GM21825 (cell line): ENCODE measurements around the gene COLEC11.
"Not testable (repeated sequence)": the region's sequence is repeated elsewhere in the genome, so short reads cannot be mapped to it uniquely, and the experiment has no call there.

Experiments
- ATAC-seq: cut with Tn5 transposase; IDR thresholded peaks from one replicate; pipeline ENCODE4 v1.9.1; 2021; ENCODE audit warnings: mild to moderate bottlenecking, moderate library complexity; ENCODE audit not compliant: unreplicated experiment

Gene COLEC11

GRCh38 chr2:3619661-3620060, 24.7 kb downstream of the COLEC11 start:
- not testable (repeated sequence) for ATAC-seq

- ATAC-seq: no peak
Observed at GRCh38 chr2:3620834-3621233, 25.9 kb downstream of the COLEC11 start.

GRCh38 chr2:3622967-3623366, 28.1 kb downstream of the COLEC11 start:
- ATAC-seq: no peak

DNA sequence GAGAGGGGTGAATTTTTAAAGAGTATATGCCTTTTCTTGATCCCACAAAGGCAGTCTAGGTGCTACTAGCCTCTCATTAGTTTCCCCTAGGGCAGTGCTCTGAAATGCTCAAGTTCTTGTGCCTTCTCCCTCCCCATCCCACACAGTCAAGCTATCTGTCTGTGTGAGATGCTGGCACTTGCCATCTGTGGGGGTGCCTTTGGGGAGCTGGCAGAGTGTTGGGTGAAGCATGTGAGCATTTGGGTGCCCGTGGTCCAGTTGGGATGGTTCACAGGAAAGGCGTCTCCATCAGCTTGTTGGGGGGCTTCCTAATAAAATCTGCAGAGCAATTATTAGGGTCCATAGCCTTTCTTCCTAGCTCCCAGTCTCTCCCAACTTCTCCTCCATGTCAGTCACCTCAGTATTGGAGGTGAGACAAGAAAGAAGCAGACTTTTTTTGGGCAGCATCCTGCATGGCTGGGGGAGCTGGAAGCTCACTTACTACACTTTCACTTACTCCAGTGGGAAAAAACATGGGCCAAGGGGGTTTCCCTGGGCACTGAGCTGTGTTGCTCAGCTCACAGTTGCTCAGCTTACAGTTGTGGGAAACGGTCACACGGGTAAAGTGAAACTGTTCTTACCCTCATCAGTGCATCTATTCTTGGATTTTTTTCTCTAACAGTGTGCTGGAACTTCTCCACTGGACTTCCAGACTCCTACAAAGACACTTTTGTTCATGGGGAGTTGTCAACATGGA, 29.3 kb downstream of the COLEC11 start:
- peak; percentile 80 for ATAC-seq

- no peak for ATAC-seq
Observed at GRCh38 chr2:3625186-3625585, 30.3 kb downstream of the COLEC11 start.

DNA sequence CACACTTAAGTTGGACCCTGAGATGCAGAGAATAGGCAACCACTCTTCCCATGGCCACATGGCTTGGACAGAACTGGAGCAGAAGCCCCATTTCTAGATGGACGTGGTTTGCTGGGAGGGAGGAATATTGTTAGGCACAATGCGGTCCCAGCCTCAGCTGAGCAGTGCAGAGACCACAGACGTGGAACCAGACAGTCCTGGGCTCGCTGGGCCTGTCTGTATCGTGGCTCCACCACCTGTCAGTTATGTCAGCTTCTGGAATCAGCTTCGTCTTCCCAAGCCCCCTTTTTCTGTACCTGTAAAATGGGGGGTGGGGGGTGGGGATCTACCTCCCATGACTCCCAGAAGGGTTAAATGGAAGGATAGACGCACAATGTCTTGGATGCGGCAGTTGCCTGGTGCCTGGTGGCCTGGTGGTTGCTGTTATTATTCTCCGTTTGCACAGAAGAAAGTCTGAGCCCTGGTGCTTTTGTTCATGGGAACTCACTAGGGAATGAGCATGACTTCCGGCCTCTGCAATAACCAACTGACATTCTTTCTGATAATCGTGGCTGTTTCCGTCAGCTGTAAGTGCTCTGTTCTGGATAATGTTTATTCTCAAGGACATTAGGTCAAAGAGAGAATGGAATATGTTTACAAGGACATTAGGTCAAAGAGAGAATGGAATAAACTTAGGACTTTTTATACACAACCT, 31.4 kb downstream of the COLEC11 start:
- ATAC-seq: no peak

DNA sequence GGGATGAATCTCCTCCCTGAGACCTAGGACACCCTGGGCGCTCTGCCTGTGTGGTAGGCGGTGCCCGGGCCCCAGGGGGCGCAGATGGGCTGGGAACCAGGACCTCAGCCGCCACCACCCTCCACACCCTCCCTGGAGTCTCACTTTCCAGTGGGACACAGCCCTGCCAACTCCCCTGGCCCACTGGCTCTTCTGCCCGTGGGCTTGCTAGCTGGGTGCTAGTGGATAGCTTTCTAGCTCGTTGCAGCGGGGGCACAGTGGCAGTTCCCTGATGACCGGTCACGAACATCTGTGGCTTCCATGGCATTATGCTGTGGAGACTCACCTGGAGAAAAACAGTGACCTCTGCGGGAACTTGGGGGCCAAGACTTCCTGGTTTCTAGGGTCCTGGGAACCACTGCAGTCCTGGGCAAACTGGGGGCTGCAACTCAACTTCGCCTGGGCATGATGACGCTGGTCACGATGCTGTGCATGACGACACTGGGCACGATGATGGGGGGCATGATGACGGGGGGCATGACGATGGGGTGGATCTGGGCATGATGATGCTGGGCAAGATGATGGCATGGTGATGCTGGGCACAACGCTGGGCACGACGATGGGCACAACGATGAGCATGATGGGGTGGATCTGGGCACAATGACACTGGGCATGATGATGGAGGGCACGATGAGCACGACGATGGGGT, 32.0 kb downstream of the COLEC11 start:
- no peak for ATAC-seq

DNA sequence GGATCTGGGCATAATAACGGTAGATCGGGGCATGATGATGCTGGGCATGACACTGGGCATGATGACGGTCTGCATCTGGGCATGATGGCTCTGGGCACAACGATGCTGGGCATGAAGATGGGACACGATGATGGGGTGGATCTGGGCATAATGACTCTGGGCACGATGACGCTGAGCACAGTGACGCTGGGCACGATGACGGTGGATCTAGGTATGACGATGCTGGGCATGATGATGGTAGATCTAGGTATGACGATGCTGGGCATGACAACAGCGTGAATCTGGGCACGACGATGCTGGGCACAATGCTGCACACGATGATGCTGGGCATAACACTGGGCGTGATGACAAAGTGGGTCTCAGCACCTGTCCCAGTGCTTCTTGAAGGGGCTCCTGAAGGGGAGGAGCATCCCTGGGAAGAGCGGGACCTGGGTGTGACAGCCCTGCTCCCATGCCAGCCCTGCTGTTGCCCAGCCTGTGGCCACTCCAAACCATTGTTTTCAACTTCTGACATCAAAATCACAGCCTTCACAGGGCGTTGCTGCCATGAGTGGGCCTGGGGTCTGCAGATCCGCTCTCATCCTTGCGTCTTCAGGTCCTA, 32.7 kb downstream of the COLEC11 start:
- no peak for ATAC-seq

DNA sequence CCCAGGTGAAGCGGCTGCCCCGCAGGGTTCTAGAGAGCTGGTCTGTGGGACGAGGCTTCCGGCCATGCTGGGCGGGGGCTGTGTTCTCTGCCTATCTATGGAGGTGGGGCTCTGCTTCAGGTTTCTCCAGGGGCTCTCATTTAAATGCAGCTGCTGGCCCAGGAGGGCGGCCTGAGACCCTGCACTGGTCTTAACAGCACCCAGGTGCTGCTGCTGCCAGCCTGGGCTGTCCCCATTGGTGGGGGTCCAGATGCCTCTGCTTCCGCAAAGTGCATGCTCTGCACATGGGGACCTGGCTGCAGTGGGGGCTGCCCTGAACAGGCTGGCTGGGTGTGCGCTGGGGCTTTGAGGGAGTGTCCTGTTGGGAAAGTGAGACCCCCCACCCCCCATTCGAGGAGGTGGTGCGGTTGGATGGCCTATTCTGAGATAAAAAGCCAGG, 33.3 kb downstream of the COLEC11 start:
- ATAC-seq: no peak

- ATAC-seq: no peak
Observed at GRCh38 chr2:3628800-3629199, 33.9 kb downstream of the COLEC11 start.

DNA sequence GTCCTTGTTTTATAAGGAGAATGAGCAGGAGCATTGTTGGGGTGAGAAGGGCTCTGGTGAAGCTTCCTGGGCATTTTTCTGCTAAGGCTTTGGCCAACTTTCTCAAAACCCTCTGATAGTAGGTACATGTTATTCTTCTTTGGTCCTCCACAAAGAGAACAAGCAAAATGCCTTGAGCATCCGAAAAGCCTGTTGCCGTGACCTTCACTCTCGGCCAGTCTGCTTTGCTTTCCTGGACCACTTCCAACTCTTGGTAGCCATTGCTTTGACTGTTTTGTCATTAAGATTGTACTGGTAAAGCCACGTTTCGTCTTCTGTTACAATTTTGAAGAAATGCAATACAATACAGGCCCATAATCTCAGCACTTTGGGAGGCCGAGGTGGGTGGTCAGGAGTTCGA, 35.7 kb downstream of the COLEC11 start:
- no peak for ATAC-seq

GRCh38 chr2:3631161-3631850, 36.4 kb downstream of the COLEC11 start:
- ATAC-seq: no peak

DNA sequence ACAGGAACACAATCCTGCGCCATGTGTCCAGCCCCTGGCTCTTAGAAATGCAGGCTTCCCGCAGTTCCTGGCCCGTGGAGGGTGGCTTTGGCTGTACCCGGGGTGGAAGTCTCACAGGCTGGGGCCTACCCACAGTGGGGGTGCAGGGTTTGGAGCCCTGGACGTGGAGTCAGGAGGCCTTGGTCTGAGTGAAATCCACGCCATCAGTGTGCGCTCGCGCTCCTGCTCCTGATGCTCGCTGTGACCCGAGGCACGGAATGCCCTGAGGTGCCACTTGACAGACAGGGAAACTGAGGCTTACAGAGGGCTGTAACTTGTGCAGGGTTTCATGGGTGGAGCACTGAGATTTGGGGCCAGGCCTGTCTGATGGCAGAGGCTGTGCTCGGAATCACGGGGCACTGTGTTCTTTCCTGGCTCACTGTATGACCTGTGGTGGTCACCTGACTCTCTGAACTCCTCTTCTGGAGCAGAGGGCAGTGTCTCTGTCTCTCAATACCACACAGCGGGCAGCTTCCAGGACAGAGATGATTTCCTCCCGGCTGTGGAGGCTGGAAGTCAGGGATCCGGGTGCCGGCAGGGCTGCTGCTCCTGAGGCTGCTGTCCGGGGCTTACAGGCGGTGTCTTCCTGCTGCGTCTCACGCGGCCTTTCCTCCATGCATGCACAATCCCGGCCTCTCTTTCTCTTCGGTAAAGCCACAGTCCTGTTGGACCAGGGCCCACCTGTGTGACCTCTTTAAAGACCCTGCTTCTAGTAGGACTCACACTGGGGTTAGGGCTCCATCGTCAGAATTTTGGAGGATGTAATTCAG, 37.1 kb downstream of the COLEC11 start:
- ATAC-seq: no peak

DNA sequence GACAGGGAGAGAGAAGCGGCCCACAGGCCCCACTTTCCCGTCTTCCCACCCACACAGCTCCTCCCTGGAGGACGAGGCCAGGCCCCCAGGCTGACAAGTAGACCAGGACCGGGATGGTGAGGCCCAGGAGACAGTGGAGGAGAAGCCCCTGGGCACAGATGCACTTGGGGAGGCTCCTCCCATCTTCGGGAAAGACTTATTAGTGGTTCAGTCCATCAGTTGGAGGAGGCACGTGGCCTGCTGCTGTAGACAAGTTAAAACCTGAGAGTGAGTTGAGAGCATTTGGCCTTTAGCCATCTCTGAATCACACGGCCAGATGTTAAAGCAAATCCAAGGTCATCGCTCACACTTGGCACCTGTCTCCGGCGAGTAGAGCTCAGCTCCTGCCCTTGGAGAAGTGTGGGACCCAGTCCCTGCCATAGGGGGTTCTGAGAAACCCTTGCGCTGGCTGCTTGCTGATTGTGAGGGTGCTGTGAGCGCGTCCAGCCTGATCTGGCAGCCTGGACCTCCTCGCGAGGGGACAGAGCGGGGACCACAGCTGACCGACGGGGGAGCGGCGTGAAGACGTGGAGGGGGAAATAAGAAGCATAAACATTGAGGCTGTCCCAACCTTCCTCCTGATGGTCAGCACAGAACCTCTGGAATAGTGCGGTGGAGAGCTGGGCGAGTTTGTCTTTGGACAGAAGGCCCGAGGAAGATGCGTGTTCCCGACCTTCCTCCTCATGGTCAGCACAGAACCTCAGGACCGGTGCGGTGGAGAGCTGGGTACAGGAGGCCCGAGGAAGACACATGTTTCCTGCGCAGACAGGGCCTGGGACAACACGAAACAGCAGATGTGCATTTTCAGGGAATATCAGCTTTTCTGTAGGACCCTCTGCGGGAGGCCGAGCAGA, 38.4 kb downstream of the COLEC11 start:
- ATAC-seq: no peak

DNA sequence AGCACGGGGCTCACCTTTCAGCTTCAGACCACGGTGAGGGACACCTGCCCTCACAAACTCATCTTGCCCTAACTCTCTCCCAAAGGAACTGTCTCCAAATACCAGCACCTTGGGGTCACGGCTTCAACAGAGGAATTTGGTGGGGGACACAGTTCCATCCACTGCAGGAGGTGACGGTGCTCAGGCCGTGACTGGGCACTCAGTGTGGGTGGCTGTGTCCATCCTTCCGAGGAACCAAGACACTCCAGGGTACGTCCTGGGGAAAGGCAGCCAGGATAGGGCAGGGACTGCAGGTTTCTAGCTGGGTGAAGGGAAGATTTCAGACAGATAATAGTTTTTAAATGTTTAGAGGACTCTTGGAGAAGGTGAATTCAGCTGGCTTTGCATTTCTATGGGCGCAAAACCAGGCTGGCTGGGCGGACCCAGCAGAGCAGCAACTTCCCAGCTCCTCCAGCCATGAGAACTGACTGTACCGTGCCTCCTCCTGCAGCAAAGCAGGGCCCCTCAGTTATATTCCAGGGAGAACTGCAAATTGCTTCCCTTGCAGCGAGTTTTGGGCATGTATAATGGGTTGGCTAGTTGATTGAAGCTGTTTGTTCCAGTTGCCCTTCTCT, 39.2 kb downstream of the COLEC11 start:
- ATAC-seq: no peak

GRCh38 chr2:3634596-3635121, 39.7 kb downstream of the COLEC11 start:
- no peak for ATAC-seq

DNA sequence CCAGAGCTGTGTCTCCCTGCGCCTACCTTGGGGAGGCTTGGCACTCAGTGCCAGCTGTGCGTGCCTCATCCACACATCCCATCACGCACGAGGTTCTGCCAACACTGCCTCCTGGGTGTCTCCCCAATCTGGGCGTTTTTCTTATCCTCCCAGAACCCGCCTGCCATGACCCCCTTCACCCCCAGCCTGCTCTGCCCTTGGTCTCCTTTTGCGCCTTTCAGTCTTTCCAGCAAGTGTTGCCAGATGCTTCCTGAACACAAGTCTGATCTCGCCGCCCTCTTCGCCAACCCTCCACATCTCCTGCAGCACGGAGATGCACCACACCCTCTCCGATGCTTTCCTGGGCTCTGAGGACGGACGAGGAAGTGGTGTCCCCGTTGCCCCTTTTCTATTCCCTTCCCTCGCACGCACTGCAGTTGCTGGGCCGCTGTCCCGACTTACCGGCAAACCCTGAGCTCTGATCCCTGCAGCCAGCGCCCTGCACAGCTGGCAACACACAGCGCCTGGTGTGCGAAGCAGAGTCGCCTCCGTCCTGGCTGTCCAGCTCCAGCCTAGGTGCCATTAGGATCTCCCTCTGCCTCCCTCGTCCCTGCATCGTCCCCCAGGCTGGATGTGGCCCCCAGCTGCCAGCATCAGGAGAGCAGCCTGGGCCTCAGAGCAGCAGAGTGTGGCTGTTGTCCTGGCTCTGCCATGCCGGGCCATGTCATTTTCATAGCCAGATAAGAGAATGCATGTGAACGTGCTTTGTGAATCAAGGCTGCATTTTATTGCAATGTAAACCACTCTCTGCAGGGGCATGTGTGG, 40.5 kb downstream of the COLEC11 start:
- ATAC-seq: no peak

DNA sequence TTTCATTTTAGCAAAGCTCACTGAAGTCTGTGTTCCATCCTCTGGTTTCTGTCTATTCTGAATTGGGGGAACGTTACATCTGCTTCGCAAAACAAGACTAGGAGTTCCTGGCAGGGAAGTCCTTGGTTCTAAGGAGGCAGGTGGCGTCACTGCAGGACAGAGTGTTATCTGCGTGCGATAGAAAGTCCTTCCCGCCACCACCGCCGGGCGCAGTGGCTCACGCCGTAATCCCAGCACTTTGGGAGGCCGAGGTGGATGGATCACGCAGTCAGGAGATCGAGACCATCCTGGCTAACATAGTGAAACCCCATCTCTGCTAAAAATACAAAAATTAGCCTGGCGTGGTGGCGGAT, 41.0 kb downstream of the COLEC11 start:
- ATAC-seq: not testable (repeated sequence)
